Measurements from ENCODE around the gene SUN2.

DNA sequence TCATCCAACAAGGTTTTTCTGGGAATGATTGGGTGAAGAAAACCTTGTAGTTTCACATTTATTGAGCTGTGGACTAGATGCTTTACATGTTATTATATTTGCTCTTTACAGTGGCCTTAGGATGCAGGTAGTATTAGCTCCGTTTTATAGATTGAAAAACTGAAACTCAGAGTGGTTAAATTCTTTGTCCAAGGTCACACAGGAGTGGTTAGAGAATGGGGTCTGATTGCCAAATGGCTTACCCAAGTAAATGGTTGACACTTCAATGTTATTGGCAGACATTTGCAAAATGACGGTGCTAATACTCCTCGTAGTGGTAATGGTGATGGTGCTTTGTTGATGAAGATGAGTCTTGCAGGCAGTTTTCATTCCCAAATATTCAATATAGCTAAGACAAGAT lies 47.8 kb downstream of the SUN2 start:
- no peak for TF ChIP-seq POLR2A (IDR thresholded peaks at IDR 0.05)
- TF ChIP-seq, protein P1, sequence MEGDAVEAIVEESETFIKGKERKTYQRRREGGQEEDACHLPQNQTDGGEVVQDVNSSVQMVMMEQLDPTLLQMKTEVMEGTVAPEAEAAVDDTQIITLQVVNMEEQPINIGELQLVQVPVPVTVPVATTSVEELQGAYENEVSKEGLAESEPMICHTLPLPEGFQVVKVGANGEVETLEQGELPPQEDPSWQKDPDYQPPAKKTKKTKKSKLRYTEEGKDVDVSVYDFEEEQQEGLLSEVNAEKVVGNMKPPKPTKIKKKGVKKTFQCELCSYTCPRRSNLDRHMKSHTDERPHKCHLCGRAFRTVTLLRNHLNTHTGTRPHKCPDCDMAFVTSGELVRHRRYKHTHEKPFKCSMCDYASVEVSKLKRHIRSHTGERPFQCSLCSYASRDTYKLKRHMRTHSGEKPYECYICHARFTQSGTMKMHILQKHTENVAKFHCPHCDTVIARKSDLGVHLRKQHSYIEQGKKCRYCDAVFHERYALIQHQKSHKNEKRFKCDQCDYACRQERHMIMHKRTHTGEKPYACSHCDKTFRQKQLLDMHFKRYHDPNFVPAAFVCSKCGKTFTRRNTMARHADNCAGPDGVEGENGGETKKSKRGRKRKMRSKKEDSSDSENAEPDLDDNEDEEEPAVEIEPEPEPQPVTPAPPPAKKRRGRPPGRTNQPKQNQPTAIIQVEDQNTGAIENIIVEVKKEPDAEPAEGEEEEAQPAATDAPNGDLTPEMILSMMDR (IDR thresholded peaks at IDR 0.05): no peak
